ENCODE results near the gene DGKQ. TPM values are rescaled to one million over a fixed set of nuclear protein-coding genes. Genes with fewer than 3 reads are reported as not detected.

The DGKQ gene
- total RNA-seq, 2 donors from 2014 or later = 8.8 to 12.0 TPM

DNA sequence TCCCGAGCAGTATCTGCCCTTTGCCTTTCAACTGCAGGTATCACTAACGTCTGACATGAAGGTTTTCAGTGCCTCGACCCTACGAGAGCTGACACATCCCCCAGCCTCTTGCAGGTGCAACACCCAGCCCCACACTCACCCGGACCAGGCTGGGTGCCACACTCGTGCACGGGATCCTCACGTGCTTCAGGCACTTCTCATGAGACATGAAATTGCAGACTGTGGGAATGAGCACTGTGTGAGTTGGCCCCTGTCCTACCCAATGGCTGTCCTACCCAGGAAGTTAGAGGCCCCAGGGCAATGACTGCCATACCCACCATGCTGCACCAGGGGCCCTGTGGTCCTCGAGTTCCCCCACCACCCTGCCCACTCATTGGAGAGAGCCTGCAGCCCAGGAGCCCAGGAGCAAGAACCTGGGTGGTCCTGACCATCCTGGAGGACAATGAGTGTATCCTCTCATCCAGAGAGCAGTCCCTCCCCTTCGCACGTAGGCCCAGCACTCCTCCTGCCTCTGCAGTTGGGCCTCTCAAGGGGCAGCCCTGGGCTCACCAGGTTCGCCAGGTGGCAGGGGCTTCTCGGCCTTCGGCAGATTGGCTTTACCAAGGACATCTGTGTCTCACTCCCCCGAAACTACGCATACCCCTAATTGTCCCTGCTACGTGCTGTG is 2.4 kb downstream of the DGKQ start:
- no peaks in the 10 kb centered on the region for H3K27me3 Mint-ChIP-seq (ENCODE audit: low read depth)
- H3K9me3 Mint-ChIP-seq = no peaks in the 10 kb centered on the region
- DNase-seq (no peak), ATAC-seq (replicated peaks in 1 of 2) (no peak)
- no peaks in the 10 kb centered on the region for H3K36me3 Mint-ChIP-seq (ENCODE audit: insufficient read depth in 2 of 2)
- no peak overlapping the region for H3K27ac Mint-ChIP-seq
- peak overlapping the region in 1 of 2 donors; percentile 36 for H3K4me3 Mint-ChIP-seq
- peaks cover 4% of the 10 kb centered on the region for H3K4me1 Mint-ChIP-seq (ENCODE audit: low read depth)

GRCh38 chr4:970046-970745 is 3.2 kb downstream of the DGKQ start:
- H3K9me3 Mint-ChIP-seq = no peaks in the 10 kb centered on the region
- ATAC-seq (replicated peaks in 1 of 2) (no peak), DNase-seq (no peak)
- no peaks in the 10 kb centered on the region for H3K27me3 Mint-ChIP-seq (ENCODE audit: low read depth)
- H3K4me1 Mint-ChIP-seq (ENCODE audit: low read depth) = peaks cover 4% of the 10 kb centered on the region
- no peaks in the 10 kb centered on the region for H3K36me3 Mint-ChIP-seq (ENCODE audit: insufficient read depth in 2 of 2)
- H3K4me3 Mint-ChIP-seq = no peak overlapping the region
- H3K27ac Mint-ChIP-seq = no peak overlapping the region

GRCh38 chr4:968621-969394 is 4.6 kb downstream of the DGKQ start:
- Mint-ChIP-seq H3K27me3 (ENCODE audit: low read depth) (no peaks in the 10 kb centered on the region), H3K4me3 (no peak overlapping the region), H3K9me3 (no peaks in the 10 kb centered on the region), H3K4me1 (ENCODE audit: low read depth) (peaks cover 4% of the 10 kb centered on the region), H3K27ac (no peak overlapping the region), H3K36me3 (ENCODE audit: insufficient read depth in 2 of 2) (no peaks in the 10 kb centered on the region)
- DNase-seq (no peak), ATAC-seq (replicated peaks in 1 of 2) (no peak)

- Mint-ChIP-seq H3K27me3 (ENCODE audit: low read depth) (no peaks in the 10 kb centered on the region), H3K4me3 (no peak overlapping the region), H3K9me3 (no peaks in the 10 kb centered on the region), H3K27ac (no peak overlapping the region), H3K36me3 (ENCODE audit: insufficient read depth in 2 of 2) (no peaks in the 10 kb centered on the region), H3K4me1 (ENCODE audit: low read depth) (peaks cover 4% of the 10 kb centered on the region)
- ATAC-seq (replicated peaks in 1 of 2) (no peak), DNase-seq (no peak)
Observed at GRCh38 chr4:968221-968620, 5.1 kb downstream of the DGKQ start.

DNA sequence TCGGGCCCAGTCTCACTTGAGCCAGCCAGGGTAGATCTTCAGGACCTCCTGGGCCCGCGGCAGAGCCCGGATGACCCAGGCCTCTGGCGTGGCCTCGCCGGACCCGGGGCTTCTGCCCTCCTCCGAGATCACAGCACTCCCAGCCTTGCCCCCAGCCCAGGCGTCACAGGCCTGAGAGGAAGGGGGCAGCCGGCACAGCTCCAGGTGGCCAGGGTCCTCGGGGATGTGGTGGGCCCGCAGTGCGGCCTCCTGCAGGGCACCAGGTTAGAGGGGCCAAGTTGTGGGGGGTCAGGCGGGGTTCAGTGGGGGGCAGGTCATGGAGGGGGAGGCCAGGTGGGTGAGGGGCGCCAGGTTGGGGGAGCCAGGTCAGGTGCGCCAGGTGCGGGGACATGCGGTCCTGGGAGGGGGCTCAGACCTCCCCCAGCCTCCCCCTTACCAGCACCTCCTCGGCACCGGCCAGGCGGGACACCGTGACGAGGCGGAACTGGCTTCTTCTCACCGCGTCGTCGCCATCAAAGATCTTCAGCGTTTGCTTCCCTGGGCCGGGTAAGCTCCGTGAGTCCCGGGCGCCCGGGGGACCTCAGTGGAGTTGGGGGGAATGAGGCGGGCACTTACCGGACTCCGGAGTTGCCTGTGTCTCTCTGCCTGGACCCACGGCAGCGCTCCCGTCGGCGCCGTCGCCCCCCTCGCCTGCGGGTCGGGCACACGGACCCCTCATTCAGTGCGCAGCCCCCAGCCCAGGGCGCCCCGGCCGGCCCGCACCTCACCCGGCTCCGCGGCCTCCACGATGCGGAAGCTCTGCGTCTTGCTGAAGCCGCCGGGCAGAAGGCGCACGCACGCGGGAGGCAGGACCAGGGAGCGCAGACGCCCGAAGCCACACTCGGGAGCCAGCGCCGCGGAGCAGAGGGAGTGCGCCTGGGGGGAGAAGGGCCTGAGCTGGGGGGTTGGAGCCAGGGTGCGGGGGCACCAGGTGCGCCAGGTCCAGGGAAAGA is 6.0 kb downstream of the DGKQ start:
- DNase-seq = no peak

GRCh38 chr4:966266-967112 is 6.9 kb downstream of the DGKQ start:
- Mint-ChIP-seq H3K9me3 (no peaks in the 10 kb centered on the region), H3K36me3 (ENCODE audit: insufficient read depth in 2 of 2) (no peaks in the 10 kb centered on the region), H3K27ac (no peak overlapping the region), H3K4me1 (ENCODE audit: low read depth) (peaks cover 4% of the 10 kb centered on the region), H3K4me3 (no peak overlapping the region), H3K27me3 (ENCODE audit: low read depth) (no peaks in the 10 kb centered on the region)
- DNase-seq (no peak), ATAC-seq (replicated peaks in 1 of 2) (no peak)

More for the DNA sequence above, 6.0 kb downstream of the DGKQ start:
- Mint-ChIP-seq H3K27me3 (ENCODE audit: low read depth) (no peaks in the 10 kb centered on the region), H3K27ac (no peak overlapping the region), H3K4me1 (ENCODE audit: low read depth) (peaks cover 4% of the 10 kb centered on the region), H3K36me3 (ENCODE audit: insufficient read depth in 2 of 2) (no peaks in the 10 kb centered on the region), H3K9me3 (no peaks in the 10 kb centered on the region), H3K4me3 (no peak overlapping the region)
- no peak for ATAC-seq (replicated peaks in 1 of 2)

GRCh38 chr4:965766-966134 is 7.6 kb downstream of the DGKQ start:
- Mint-ChIP-seq H3K36me3 (ENCODE audit: insufficient read depth in 2 of 2) (no peaks in the 10 kb centered on the region), H3K4me3 (no peak overlapping the region), H3K4me1 (ENCODE audit: low read depth) (peaks cover 4% of the 10 kb centered on the region), H3K9me3 (no peaks in the 10 kb centered on the region), H3K27me3 (ENCODE audit: low read depth) (no peaks in the 10 kb centered on the region), H3K27ac (no peak overlapping the region)
- ATAC-seq (replicated peaks in 1 of 2) (no peak), DNase-seq (no peak)

DNA sequence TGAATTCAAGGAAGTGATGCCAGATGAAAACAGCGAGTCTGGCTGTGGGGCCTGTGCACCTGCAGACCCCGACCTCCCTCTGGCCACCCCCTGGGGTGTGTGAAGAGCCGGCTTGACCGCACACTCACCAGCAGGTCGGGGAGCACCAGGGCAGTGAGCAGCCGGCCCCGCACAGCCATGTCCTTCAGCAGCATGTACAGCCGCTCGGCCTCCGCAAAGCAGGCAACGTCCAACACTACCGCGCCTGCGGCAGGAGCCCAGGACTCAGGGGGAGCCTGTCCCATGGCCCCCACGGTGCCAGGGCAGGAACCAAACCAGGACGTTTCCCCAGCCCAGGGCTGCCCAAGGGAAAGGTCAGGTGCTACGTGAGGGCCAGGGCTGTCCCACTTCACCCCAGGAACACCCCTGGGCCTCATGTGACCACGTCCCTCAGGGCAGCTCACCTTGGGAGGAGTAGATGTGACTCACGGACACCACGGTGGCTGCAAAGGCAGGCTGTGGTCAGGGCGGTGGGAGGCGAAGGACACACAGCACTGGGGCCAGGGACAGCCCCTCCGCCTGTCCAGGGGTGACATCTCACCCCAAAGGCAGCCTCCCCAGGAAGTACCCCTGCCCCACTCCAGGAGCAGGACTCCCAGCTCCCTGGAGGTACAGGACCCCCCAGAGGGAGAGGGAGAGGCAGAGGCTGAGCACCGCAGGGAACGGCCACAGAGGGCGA is 8.2 kb downstream of the DGKQ start:
- peak in 1 of 2 donors; percentile 20 for ATAC-seq (replicated peaks in 1 of 2)
- Mint-ChIP-seq H3K27me3 (ENCODE audit: low read depth) (no peaks in the 10 kb centered on the region), H3K4me3 (no peak overlapping the region)

DNA sequence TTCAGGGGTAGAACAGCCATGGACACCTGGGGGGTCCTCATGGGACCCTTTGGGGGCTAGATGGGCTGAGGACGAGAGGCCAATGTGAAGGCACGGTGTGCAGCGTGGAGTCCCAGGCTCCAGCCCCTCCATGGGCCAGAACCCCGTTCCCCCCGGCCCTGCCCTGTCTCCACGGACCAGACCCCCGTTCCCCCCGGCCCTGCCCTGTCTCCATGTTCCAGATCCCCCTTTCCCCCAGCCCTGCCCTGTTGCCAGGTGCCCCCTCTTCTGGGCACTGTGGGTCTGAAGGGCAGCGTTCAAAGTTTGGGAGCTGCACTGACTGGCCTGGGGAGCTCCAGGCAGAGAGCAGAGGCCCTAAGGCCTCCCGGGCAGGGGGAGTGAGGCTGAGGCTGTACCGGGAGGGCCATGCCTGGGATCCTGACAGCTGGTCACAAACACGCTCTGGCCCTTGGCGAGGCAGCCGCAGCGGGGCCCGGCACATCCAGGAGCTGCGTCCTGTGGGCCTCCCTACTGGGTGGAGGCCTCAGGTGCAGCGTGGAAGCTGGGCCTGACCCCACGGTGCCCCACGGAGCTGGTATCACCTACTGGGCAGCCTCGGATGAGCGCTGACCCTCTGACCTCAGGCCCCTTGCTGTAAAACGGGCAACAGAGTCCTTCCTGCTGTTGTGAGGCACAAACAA is 8.9 kb downstream of the DGKQ start:
- Mint-ChIP-seq H3K27ac (no peak overlapping the region), H3K4me1 (ENCODE audit: low read depth) (no peaks in the 10 kb centered on the region), H3K4me3 (no peak overlapping the region), H3K36me3 (ENCODE audit: insufficient read depth in 2 of 2) (no peaks in the 10 kb centered on the region), H3K9me3 (no peaks in the 10 kb centered on the region), H3K27me3 (ENCODE audit: low read depth) (no peaks in the 10 kb centered on the region)
- no peak for DNase-seq
- ATAC-seq (replicated peaks in 1 of 2) = no peak

More for the DNA sequence above, 8.2 kb downstream of the DGKQ start:
- H3K27ac Mint-ChIP-seq = no peak overlapping the region
- no peaks in the 10 kb centered on the region for H3K4me1 Mint-ChIP-seq (ENCODE audit: low read depth)
- no peaks in the 10 kb centered on the region for H3K36me3 Mint-ChIP-seq (ENCODE audit: insufficient read depth in 2 of 2)
- no peak for DNase-seq
- no peaks in the 10 kb centered on the region for H3K9me3 Mint-ChIP-seq

GRCh38 chr4:963276-964225 is 9.8 kb downstream of the DGKQ start:
- Mint-ChIP-seq H3K27ac (no peak overlapping the region), H3K4me3 (no peak overlapping the region), H3K27me3 (ENCODE audit: low read depth) (no peaks in the 10 kb centered on the region), H3K36me3 (ENCODE audit: insufficient read depth in 2 of 2) (no peaks in the 10 kb centered on the region), H3K9me3 (no peaks in the 10 kb centered on the region), H3K4me1 (ENCODE audit: low read depth) (no peaks in the 10 kb centered on the region)
- ATAC-seq (replicated peaks in 1 of 2) = no peak
- DNase-seq = no peak
